GM18499 (cell line): Measurements from ENCODE around the gene STXBP1.

Experiments used
- ATAC-seq: cut with Tn5 transposase; IDR thresholded peaks from one replicate; pipeline ENCODE4 v1.9.1; 2021; ENCODE audit warnings: moderate number of reproducible peaks; ENCODE audit not compliant: insufficient read depth, unreplicated experiment

STXBP1 gene

GRCh38 chr9:127611899-127612790 lies at the start of gene STXBP1:
Gene STXBP1 (plus strand): TSS chr9:127612277. CDS start chr9:127612404, 127 bp downstream.
- no peak for ATAC-seq

GRCh38 chr9:127562279-127562796 lies 49.7 kb upstream of the STXBP1 start:
- no peak for ATAC-seq

GRCh38 chr9:127562841-127563401 lies 49.2 kb upstream of the STXBP1 start:
- no peak for ATAC-seq

GRCh38 chr9:127563579-127563978 lies 48.5 kb upstream of the STXBP1 start:
- no peak for ATAC-seq

- ATAC-seq, result no peak
Measured at GRCh38 chr9:127565231-127565630, 46.8 kb upstream of the STXBP1 start.

- ATAC-seq, result no peak
Measured at GRCh38 chr9:127566351-127567001, 45.6 kb upstream of the STXBP1 start.

- ATAC-seq, result no peak
Measured at GRCh38 chr9:127567035-127567729, 44.9 kb upstream of the STXBP1 start.

GRCh38 chr9:127567730-127568617 lies 44.1 kb upstream of the STXBP1 start:
- ATAC-seq, result no peak

GRCh38 chr9:127568618-127568970 lies 43.5 kb upstream of the STXBP1 start:
- no peak for ATAC-seq

- ATAC-seq, result no peak
Measured at GRCh38 chr9:127568971-127569885, 42.8 kb upstream of the STXBP1 start.

GRCh38 chr9:127569886-127570401 lies 42.1 kb upstream of the STXBP1 start:
- no peak for ATAC-seq

- no peak for ATAC-seq
Measured at GRCh38 chr9:127570533-127571111, 41.5 kb upstream of the STXBP1 start.

- ATAC-seq, result no peak
Measured at GRCh38 chr9:127571971-127572370, 40.1 kb upstream of the STXBP1 start.

- ATAC-seq, result no peak
Measured at GRCh38 chr9:127572961-127573721, 38.9 kb upstream of the STXBP1 start.

- no peak for ATAC-seq
Measured at GRCh38 chr9:127574072-127574993, 37.7 kb upstream of the STXBP1 start.
